Left ventricle myocardium inferior (tissue), 1 donor: ENCODE data around the gene SCN10A. TPM values are rescaled to one million over a fixed set of nuclear protein-coding genes. Genes with fewer than 3 reads are reported as not detected.

ENCODE experiments used
- DNase-seq: peaks from one replicate; pipeline ENCODE4 v3.0.0-alpha.2; 2020
- H3K27ac ChIP-seq: fragments of 200-600 bp; replicated peaks from 2 replicates; pipeline ENCODE4 v1.8.0; 2021
- H3K27me3 ChIP-seq: fragments of 200-600 bp; 2 replicates; pipeline ENCODE4 v1.8.0; 2021; ENCODE audit warnings: low read depth
- H3K36me3 ChIP-seq: fragments of 200-600 bp; 2 replicates; pipeline ENCODE4 v1.8.0; 2021
- H3K4me1 ChIP-seq: fragments of 200-600 bp; 2 replicates; pipeline ENCODE4 v1.8.0; 2021
- H3K4me3 ChIP-seq: fragments of 200-600 bp; 2 replicates; pipeline ENCODE4 v1.8.0; 2021; ENCODE audit warnings: mild to moderate bottlenecking, moderate library complexity
- H3K9me3 ChIP-seq: fragments of 200-600 bp; replicated peaks from 2 replicates; pipeline ENCODE4 v1.8.0; 2021
- CTCF ChIP-seq: fragments of 200-600 bp; IDR thresholded peaks from 2 replicates; pipeline ENCODE4 v1.8.0; 2021; ENCODE audit warnings: antibody characterized with exemption, mild to moderate bottlenecking, borderline replicate concordance
- intact Hi-C: fragments of 100-400 bp; cut with micrococcal nuclease; formaldehyde crosslinking; loops from one replicate; pipeline ENCODE4 v1.11.0; 2022
- total RNA-seq: library from RNA; stranded (reverse); fragmentation: NEBNext Ultra II Directional; extraction: Animal tissue kit (Norgen Biotek cat#: 25700); gene quantifications from one replicate; pipeline ENCODE4 v1.2.1, GENCODE V29; 2021
- donor health status: DM: no; HTN: yes; CAD: no; lungs with severe emphysema.

The SCN10A gene
- total RNA-seq, 1 donor from 2014 or later = 0.19 TPM

DNA sequence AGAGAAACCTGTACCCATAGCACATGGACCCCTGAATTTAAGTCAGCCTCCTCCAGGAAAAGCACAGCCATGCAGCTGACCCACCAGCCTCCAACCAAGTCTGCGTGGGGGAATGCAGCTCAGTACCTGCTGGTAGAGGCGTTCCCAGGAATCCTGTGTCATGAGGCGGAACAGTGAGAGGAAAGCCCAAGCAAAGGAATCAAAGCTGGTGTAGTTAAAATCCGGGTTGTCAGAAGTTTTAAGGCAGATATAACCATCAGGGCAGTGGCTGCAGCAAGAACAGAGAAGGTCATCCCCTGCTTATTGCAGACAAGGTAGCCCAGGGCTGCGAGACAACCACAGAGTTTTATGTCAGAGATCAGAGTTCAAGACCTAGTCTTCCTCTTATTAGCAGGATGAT, 59.1 kb downstream of the SCN10A start:
- Histone ChIP-seq H3K4me1 (no peaks in the 10 kb centered on the region), H3K9me3 (peaks cover 6% of the 10 kb centered on the region), H3K4me3 (no peak overlapping the region), H3K27ac (no peak overlapping the region), H3K27me3 (peaks cover 7% of the 10 kb centered on the region), H3K36me3 (no peaks in the 10 kb centered on the region)
- no peak for TF ChIP-seq CTCF
- no peak for DNase-seq
- intact Hi-C loops = no loop called here

GRCh38 chr3:38755130-38755529, 60.9 kb downstream of the SCN10A start:
- peaks cover under 1% of the 10 kb centered on the region for H3K9me3 ChIP-seq
- no peak for TF ChIP-seq CTCF
- intact Hi-C loops = no loop called here
- no peak overlapping the region for H3K27ac ChIP-seq
- H3K4me3 ChIP-seq = no peak overlapping the region
- DNase-seq = no peak
- no peaks in the 10 kb centered on the region for H3K36me3 ChIP-seq
- H3K4me1 ChIP-seq = no peaks in the 10 kb centered on the region
- H3K27me3 ChIP-seq = peaks cover 7% of the 10 kb centered on the region

DNA sequence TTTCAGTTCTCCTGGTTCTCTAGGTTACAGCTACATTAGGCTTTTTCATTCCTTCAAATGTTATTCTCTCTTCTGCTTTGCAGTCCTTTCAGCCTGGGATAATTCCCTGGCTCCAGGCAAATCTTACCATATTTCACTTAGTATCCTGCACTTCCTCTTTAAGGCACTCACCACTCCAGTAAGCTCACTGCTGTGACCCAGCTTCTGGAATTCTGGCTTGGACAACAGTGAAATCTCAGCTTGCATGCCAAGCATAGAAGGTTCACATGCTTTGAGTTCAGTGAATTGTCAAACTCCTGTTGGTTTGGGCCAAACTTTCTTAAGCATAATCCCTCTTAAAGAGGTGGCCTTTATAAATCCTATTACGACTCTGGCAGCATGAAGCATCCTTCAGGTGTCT, 69.4 kb downstream of the SCN10A start:
- H3K4me3 ChIP-seq = no peak overlapping the region
- no peaks in the 10 kb centered on the region for H3K9me3 ChIP-seq
- no peak overlapping the region for H3K27ac ChIP-seq
- intact Hi-C loops = no loop called here
- H3K36me3 ChIP-seq = no peaks in the 10 kb centered on the region
- H3K27me3 ChIP-seq = no peaks in the 10 kb centered on the region
- no peaks in the 10 kb centered on the region for H3K4me1 ChIP-seq
- TF ChIP-seq CTCF = no peak
- DNase-seq = no peak

DNA sequence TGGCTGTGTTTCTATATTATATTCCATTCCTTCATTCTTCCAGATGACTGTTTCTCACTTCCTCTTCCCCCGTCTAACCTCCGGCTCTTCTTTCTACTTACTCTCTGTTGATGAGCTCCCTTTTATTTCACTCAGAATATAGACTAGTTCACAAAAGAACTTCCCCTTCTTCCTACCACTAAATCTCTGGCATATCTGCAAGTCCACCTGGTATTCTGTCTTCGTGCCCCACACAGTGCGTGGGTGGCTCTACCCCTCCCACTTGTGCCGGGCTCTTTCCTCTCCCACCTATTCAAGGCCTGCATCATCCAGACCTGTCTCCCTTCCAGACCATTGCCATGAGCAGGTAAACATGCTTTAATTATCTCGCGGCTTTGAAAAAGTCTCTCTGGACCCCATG, 73.0 kb downstream of the SCN10A start:
- no peak for TF ChIP-seq CTCF
- no peaks in the 10 kb centered on the region for H3K27me3 ChIP-seq
- no peak for DNase-seq
- H3K36me3 ChIP-seq = no peaks in the 10 kb centered on the region
- no peaks in the 10 kb centered on the region for H3K4me1 ChIP-seq
- H3K9me3 ChIP-seq = no peaks in the 10 kb centered on the region
- no peak overlapping the region for H3K27ac ChIP-seq
- intact Hi-C loops = no loop called here
- H3K4me3 ChIP-seq = no peak overlapping the region

- Histone ChIP-seq H3K27ac (no peak overlapping the region), H3K4me3 (no peak overlapping the region), H3K36me3 (no peaks in the 10 kb centered on the region), H3K9me3 (no peaks in the 10 kb centered on the region), H3K4me1 (no peaks in the 10 kb centered on the region), H3K27me3 (no peaks in the 10 kb centered on the region)
- DNase-seq = no peak
- intact Hi-C loops = no loop called here
- TF ChIP-seq CTCF = no peak
Observed at GRCh38 chr3:38742550-38742949, 73.5 kb downstream of the SCN10A start.

- Histone ChIP-seq H3K9me3 (no peaks in the 10 kb centered on the region), H3K27ac (no peak overlapping the region), H3K4me3 (no peak overlapping the region), H3K27me3 (no peaks in the 10 kb centered on the region), H3K4me1 (no peaks in the 10 kb centered on the region), H3K36me3 (no peaks in the 10 kb centered on the region)
- intact Hi-C loops = no loop called here
- DNase-seq = no peak
- TF ChIP-seq CTCF = no peak
Observed at GRCh38 chr3:38740537-38740936, 75.5 kb downstream of the SCN10A start.
